DOHH2 (cell line): ENCODE data around the gene SH3PXD2A.

Experiments used
- H3F3A ChIP-seq: fragments of 200-600 bp; sonication (generic), shearing (Covaris generic); 2 replicates; pipeline ENCODE4 v1.6.0; 2016; ENCODE audit warnings: antibody characterized with exemption, mild to moderate bottlenecking; ENCODE audit not compliant: control insufficient read depth, insufficient read depth
- H3K27ac ChIP-seq: fragments of 200-600 bp; sonication (generic); 2 replicates; pipeline ENCODE4 v1.5.1; 2014; ENCODE audit warnings: low read depth, mild to moderate bottlenecking, low read length, moderate library complexity
- H3K27me3 ChIP-seq: fragments of 200-600 bp; sonication (generic); 2 replicates; pipeline ENCODE4 v1.6.1; 2014; ENCODE audit warnings: mild to moderate bottlenecking, low read length, mixed read lengths; ENCODE audit not compliant: control insufficient read depth
- H3K36me3 ChIP-seq: fragments of 200-600 bp; sonication (generic); 2 replicates; pipeline ENCODE4 v1.6.1; 2014; ENCODE audit warnings: mild to moderate bottlenecking, low read length, moderate library complexity, mixed read lengths; ENCODE audit not compliant: control insufficient read depth
- H3K4me1 ChIP-seq: fragments of 200-600 bp; sonication (generic); 2 replicates; pipeline ENCODE4 v1.6.1; 2014; ENCODE audit warnings: mild to moderate bottlenecking, low read length, mixed read lengths; ENCODE audit not compliant: control insufficient read depth
- H3K4me2 ChIP-seq: fragments of 200-600 bp; sonication (generic); 2 replicates; pipeline ENCODE4 v1.6.0; 2014; ENCODE audit warnings: mild to moderate bottlenecking, low read length, moderate library complexity
- H3K4me3 ChIP-seq: fragments of 200-600 bp; sonication (generic); 2 replicates; pipeline ENCODE4 v1.5.1; 2014; ENCODE audit warnings: mild to moderate bottlenecking, low read length, mixed read lengths
- H3K79me2 ChIP-seq: fragments of 200-600 bp; sonication (generic); 2 replicates; pipeline ENCODE4 v1.6.1; 2014; ENCODE audit warnings: mild to moderate bottlenecking, low read length, mixed read lengths; ENCODE audit not compliant: control insufficient read depth
- H3K9me2 ChIP-seq: fragments of 200-600 bp; sonication (generic); replicated peaks from 2 replicates; pipeline ENCODE4 v1.6.1; 2014; ENCODE audit warnings: mild to moderate bottlenecking, low read length, mixed read lengths; ENCODE audit not compliant: control insufficient read depth
- H3K9me3 ChIP-seq: fragments of 200-600 bp; sonication (generic); 2 replicates; pipeline ENCODE4 v1.6.1; 2014; ENCODE audit warnings: antibody characterized with exemption, low read length, mixed read lengths; ENCODE audit not compliant: control insufficient read depth, insufficient read depth
- H4K20me1 ChIP-seq: fragments of 200-600 bp; sonication (generic); 2 replicates; pipeline ENCODE4 v1.6.0; 2014; ENCODE audit warnings: low read depth, mild to moderate bottlenecking, antibody characterized with exemption, low read length, moderate library complexity; ENCODE audit not compliant: control insufficient read depth, insufficient read depth
- CTCF ChIP-seq: fragments of 200-600 bp; sonication (generic); IDR thresholded peaks from one replicate; pipeline ENCODE4 v1.5.1; 2014; ENCODE audit warnings: antibody characterized with exemption, mild to moderate bottlenecking, low read depth, low read length; ENCODE audit not compliant: poor library complexity, severe bottlenecking
- EZH2phosphoT487 ChIP-seq: fragments of 200-600 bp; sonication (generic); IDR thresholded peaks from 2 replicates; pipeline ENCODE4 v1.6.1; 2017; ENCODE audit warnings: borderline replicate concordance, mild to moderate bottlenecking, antibody characterized with exemption, low read length, moderate library complexity, mixed read lengths

The SH3PXD2A gene

GRCh38 chr10:103712146-103712545, 143.2 kb downstream of the SH3PXD2A start:
- no peak overlapping the region for H3K4me2 ChIP-seq
- no peak overlapping the region for H3K4me3 ChIP-seq
- TF ChIP-seq CTCF (no peak), EZH2phosphoT487 (no peak)
- H3K36me3 ChIP-seq: no peaks in the 10 kb centered on the region
- no peaks in the 10 kb centered on the region for H3K4me1 ChIP-seq
- H3K9me3 ChIP-seq: no peaks in the 10 kb centered on the region
- no peaks in the 10 kb centered on the region for H3K27me3 ChIP-seq
- no peaks in the 10 kb centered on the region for H3K79me2 ChIP-seq
- H4K20me1 ChIP-seq: no peaks in the 10 kb centered on the region
- H3F3A ChIP-seq: no peaks in the 10 kb centered on the region
- no peaks in the 10 kb centered on the region for H3K9me2 ChIP-seq
- H3K27ac ChIP-seq: no peak overlapping the region

- Histone ChIP-seq H3F3A (no peaks in the 10 kb centered on the region), H3K4me1 (no peaks in the 10 kb centered on the region), H3K9me3 (no peaks in the 10 kb centered on the region), H3K79me2 (no peaks in the 10 kb centered on the region), H4K20me1 (no peaks in the 10 kb centered on the region), H3K4me3 (no peak overlapping the region), H3K27ac (no peak overlapping the region), H3K4me2 (no peak overlapping the region), H3K36me3 (no peaks in the 10 kb centered on the region), H3K27me3 (no peaks in the 10 kb centered on the region), H3K9me2 (no peaks in the 10 kb centered on the region)
- TF ChIP-seq EZH2phosphoT487: no peak
- TF ChIP-seq CTCF: no peak
Observed at GRCh38 chr10:103711351-103711994, 143.9 kb downstream of the SH3PXD2A start.

GRCh38 chr10:103710490-103710889, 144.9 kb downstream of the SH3PXD2A start:
- H3K9me2 ChIP-seq: no peaks in the 10 kb centered on the region
- no peak for TF ChIP-seq CTCF
- no peak for TF ChIP-seq EZH2phosphoT487
- H3F3A ChIP-seq: no peaks in the 10 kb centered on the region
- no peaks in the 10 kb centered on the region for H3K9me3 ChIP-seq
- H3K4me3 ChIP-seq: no peak overlapping the region
- no peak overlapping the region for H3K27ac ChIP-seq
- no peaks in the 10 kb centered on the region for H3K27me3 ChIP-seq
- H4K20me1 ChIP-seq: no peaks in the 10 kb centered on the region
- H3K4me2 ChIP-seq: no peak overlapping the region
- H3K79me2 ChIP-seq: no peaks in the 10 kb centered on the region
- H3K4me1 ChIP-seq: no peaks in the 10 kb centered on the region
- no peaks in the 10 kb centered on the region for H3K36me3 ChIP-seq
